ENCODE measurements around the gene RNPEPL1.
"Not testable (repeated sequence)": the region's sequence is repeated elsewhere in the genome, so short reads cannot be mapped to it uniquely, and the experiment has no call there.

Gene RNPEPL1, protein sequence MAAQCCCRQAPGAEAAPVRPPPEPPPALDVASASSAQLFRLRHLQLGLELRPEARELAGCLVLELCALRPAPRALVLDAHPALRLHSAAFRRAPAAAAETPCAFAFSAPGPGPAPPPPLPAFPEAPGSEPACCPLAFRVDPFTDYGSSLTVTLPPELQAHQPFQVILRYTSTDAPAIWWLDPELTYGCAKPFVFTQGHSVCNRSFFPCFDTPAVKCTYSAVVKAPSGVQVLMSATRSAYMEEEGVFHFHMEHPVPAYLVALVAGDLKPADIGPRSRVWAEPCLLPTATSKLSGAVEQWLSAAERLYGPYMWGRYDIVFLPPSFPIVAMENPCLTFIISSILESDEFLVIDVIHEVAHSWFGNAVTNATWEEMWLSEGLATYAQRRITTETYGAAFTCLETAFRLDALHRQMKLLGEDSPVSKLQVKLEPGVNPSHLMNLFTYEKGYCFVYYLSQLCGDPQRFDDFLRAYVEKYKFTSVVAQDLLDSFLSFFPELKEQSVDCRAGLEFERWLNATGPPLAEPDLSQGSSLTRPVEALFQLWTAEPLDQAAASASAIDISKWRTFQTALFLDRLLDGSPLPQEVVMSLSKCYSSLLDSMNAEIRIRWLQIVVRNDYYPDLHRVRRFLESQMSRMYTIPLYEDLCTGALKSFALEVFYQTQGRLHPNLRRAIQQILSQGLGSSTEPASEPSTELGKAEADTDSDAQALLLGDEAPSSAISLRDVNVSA

GRCh38 chr2:240567872-240568677, at the start of gene RNPEPL1:
Gene RNPEPL1, plus strand, starts transcription at chr2:240568484. Its CDS starts 103 bp downstream, at chr2:240568587.
- peak in 1 of 2 donors; percentile 59 for DNase-seq

- DNase-seq: no peak
Measured at GRCh38 chr2:240518981-240519380, 49.3 kb upstream of the RNPEPL1 start.

- DNase-seq: no peak
Measured at GRCh38 chr2:240519396-240520129, 48.7 kb upstream of the RNPEPL1 start.

DNA sequence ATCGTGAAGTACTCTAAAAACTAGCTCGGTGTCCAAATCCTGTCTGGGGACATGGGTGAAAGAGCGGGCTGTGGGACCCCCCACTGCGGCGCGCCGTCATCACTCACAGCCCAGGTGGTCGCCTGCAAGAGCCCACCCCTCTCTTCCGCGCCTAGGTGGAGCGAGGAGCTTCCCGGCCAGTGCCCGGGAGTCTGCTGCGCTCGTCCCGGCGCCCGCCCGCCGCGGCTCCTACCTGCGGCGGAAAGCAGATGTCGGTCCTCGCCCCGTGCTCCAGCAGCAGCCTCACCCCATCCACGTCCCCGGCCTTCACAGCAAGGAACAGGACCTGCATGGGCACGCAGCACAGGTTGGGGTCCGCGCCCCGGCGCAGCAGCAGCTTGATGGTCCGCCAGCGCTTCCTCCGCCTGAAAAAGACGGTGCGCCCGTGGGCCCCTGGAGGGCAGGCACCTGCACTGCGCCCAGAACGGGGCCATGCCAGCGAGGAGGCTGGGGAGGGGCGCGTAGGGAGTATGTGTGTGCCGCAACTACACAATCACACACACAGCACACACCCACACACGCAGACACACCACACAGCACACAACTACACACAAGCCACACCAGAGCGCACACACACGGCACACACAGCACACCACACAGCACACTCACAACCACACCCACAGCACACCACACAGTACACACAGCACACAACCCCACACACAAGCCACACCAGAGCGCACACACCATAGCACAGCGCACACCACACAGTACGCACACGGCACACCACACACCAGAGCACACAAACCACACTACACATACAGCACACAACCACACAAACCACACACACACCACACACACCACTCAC, 47.9 kb upstream of the RNPEPL1 start:
- DNase-seq: no peak

DNA sequence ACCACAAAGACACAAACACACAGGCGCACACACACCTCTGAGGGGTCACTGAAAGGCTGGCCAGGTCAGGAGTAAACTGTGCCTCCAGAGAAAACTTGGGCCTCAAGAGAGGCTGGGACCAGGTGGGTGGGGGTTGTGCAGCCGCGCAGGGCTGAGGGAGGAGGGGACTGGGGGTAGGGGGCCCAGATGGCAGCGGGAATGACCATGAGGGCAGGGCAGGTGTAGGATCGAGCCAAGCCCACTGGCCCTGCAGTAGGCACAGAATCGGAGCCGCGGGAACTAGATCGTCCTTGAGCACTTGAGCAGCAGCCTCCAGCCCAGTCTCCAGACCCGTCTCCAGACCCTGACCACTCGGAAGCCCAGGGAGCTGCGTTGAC, 47.3 kb upstream of the RNPEPL1 start:
- no peak for DNase-seq

GRCh38 chr2:240521885-240522284, 46.4 kb upstream of the RNPEPL1 start:
- not testable (repeated sequence) for DNase-seq

- DNase-seq: no peak
Measured at GRCh38 chr2:240522406-240522805, 45.9 kb upstream of the RNPEPL1 start.

- no peak for DNase-seq
Measured at GRCh38 chr2:240523451-240524281, 44.6 kb upstream of the RNPEPL1 start.

GRCh38 chr2:240524963-240525718, 43.1 kb upstream of the RNPEPL1 start:
- DNase-seq: no peak

GRCh38 chr2:240525802-240526201, 42.5 kb upstream of the RNPEPL1 start:
- DNase-seq: no peak

- no peak for DNase-seq
Measured at GRCh38 chr2:240526521-240526920, 41.8 kb upstream of the RNPEPL1 start.

- no peak for DNase-seq
Measured at GRCh38 chr2:240527153-240527750, 41.0 kb upstream of the RNPEPL1 start.

- no peak for DNase-seq
Measured at GRCh38 chr2:240528406-240529040, 39.8 kb upstream of the RNPEPL1 start.

DNA sequence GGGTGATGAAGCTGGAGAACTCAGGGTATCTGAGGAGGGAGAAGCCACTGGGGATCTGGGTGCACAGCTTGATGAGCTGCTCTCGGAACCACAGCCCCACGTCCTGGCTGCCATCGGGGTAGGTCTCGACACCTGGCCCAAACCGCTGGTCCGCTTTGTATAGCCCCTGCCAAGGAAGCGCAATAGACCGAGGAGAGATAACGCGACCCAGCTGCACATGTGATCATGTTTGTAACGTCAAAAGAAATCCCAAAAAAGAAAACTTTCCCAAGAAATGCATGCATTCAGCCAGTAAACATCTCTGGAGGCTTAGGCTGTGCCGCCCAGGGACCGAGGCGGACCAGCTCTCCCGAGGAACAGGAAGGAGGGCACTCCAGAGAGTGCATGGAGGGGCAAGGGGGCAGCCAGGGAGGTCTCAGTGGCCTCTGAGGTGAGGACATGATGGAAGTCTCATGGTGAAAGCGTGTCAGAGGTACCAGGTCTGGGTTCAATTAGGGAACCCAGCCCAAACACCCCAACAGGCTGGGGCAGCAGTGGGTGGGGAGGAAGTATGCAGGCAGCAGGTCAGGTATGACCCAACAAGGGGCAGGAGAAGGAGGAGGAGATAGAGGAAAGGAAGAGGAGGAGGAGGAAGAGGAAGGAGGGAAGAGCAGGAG, 38.8 kb upstream of the RNPEPL1 start:
- DNase-seq: no peak

- no peak for DNase-seq
Measured at GRCh38 chr2:240530181-240530580, 38.1 kb upstream of the RNPEPL1 start.

GRCh38 chr2:240531038-240531437, 37.2 kb upstream of the RNPEPL1 start:
- no peak for DNase-seq

- no peak for DNase-seq
Measured at GRCh38 chr2:240532031-240532775, 36.1 kb upstream of the RNPEPL1 start.

Data from stimulated activated CD4-positive, alpha-beta T cell treated with anti-CD3 and anti-CD28 coated beads, Interleukin-2, amount 100 ng/mL, for 48 hours (primary cell).